ENCODE measurements around the gene CLDND2. TPM values are rescaled to one million over a fixed set of nuclear protein-coding genes. Genes with fewer than 3 reads are reported as not detected.

CLDND2 gene
- total and polyA plus RNA-seq, 4 donors = 0.22 to 3.0 TPM; not detected in 2

DNA sequence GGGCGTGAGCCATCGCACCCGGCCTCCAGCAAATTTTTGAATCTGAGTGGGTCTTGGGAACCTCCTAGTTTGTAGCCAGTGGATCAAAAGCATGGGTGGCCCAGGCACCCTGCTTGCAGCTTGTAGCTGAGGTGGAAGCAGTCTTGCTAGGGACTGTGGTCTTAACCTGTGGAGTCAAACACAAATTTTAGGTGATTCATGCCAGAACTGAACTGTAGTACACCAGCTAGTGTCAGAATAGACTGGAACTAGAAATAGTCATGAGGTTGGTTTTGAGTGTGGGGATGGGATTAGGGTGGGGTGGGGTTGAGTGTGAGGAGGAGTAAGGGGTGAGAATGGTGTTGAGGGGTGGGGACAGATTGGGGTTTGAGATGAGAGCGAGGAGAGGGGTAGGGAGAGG lies 13.2 kb upstream of the CLDND2 start:
- TF ChIP-seq HNF4G (IDR thresholded peaks at IDR 0.05) (no peak), EGR1 (IDR thresholded peaks at IDR 0.05; ENCODE audit: low read depth in 2 of 2) (no peak), SP1 (IDR thresholded peaks at IDR 0.05) (no peak), ZBTB33 (IDR thresholded peaks at IDR 0.05) (no peak), GABPA (IDR thresholded peaks at IDR 0.05 in 1 of 2, conservative IDR thresholded peaks at IDR 0.05 in 1 of 2) (no peak), ATF3 (IDR thresholded peaks at IDR 0.05) (no peak), CTCF (IDR thresholded peaks at IDR 0.05; ENCODE audit: low read depth, low read length, missing input control) (no peak), NR2F2 (IDR thresholded peaks at IDR 0.05) (no peak), JUND (IDR thresholded peaks at IDR 0.05) (no peak), TAF1 (conservative IDR thresholded peaks at IDR 0.05) (no peak), RXRA (IDR thresholded peaks at IDR 0.05) (no peak), FOXA2 (IDR thresholded peaks at IDR 0.05) (no peak), HNF4A (conservative IDR thresholded peaks at IDR 0.05) (no peak)
- no peaks in the 10 kb centered on the region for H3K27me3 ChIP-seq (ENCODE audit: control insufficient read depth in 4 of 4, insufficient read depth in 4 of 4, low read length in 3 of 4)
- no peaks in the 10 kb centered on the region for H3K36me3 ChIP-seq (ENCODE audit: control insufficient read depth in 4 of 4, insufficient read depth in 3 of 4, low read depth in 1 of 4, low read length in 3 of 4)
- no peak overlapping the region for H3K9ac ChIP-seq (ENCODE audit: low read depth in 1 of 2, low read length in 2 of 2)
- no peak for DNase-seq (ENCODE audit: low spot score)
- WGBS = 96% methylated on average over 4 of the region's 4 CpGs
- H3K4me3 ChIP-seq (ENCODE audit: low read depth in 1 of 3, low read length in 3 of 3) = no peak overlapping the region
- peaks cover 0 to 2% (median 0%) of the 10 kb centered on the region in 4 donors for H3K9me3 ChIP-seq (ENCODE audit: control insufficient read depth in 4 of 4, low read length in 3 of 4)
- no peaks in the 10 kb centered on the region for H3K4me1 ChIP-seq (ENCODE audit: control insufficient read depth in 4 of 4, insufficient read depth in 4 of 4, low read length in 3 of 4)
- no peak overlapping the region for H3K27ac ChIP-seq (ENCODE audit: low read depth in 1 of 2, low read length in 2 of 2)

- no peak for DNase-seq (ENCODE audit: low spot score)
- 94% methylated on average over 9 of the region's 9 CpGs for WGBS
- Histone ChIP-seq H3K36me3 (ENCODE audit: control insufficient read depth in 4 of 4, insufficient read depth in 3 of 4, low read depth in 1 of 4, low read length in 3 of 4) (no peaks in the 10 kb centered on the region), H3K27me3 (ENCODE audit: control insufficient read depth in 4 of 4, insufficient read depth in 4 of 4, low read length in 3 of 4) (no peaks in the 10 kb centered on the region), H3K9me3 (ENCODE audit: control insufficient read depth in 4 of 4, low read length in 3 of 4) (peaks cover 0 to 2% (median 0%) of the 10 kb centered on the region in 4 donors), H3K27ac (ENCODE audit: low read depth in 1 of 2, low read length in 2 of 2) (no peak overlapping the region), H3K4me3 (ENCODE audit: low read depth in 1 of 3, low read length in 3 of 3) (no peak overlapping the region), H3K4me1 (ENCODE audit: control insufficient read depth in 4 of 4, insufficient read depth in 4 of 4, low read length in 3 of 4) (no peaks in the 10 kb centered on the region), H3K9ac (ENCODE audit: low read depth in 1 of 2, low read length in 2 of 2) (no peak overlapping the region)
- TF ChIP-seq RXRA (IDR thresholded peaks at IDR 0.05) (no peak), EGR1 (IDR thresholded peaks at IDR 0.05; ENCODE audit: low read depth in 2 of 2) (no peak), TAF1 (conservative IDR thresholded peaks at IDR 0.05) (no peak), RAD21 (IDR thresholded peaks at IDR 0.05) (no peak), HNF4G (IDR thresholded peaks at IDR 0.05) (no peak), HNF4A (conservative IDR thresholded peaks at IDR 0.05) (no peak), SP1 (IDR thresholded peaks at IDR 0.05) (no peak), ATF3 (IDR thresholded peaks at IDR 0.05) (no peak), YY1 (IDR thresholded peaks at IDR 0.05) (no peak), NR2F2 (IDR thresholded peaks at IDR 0.05) (no peak), JUND (IDR thresholded peaks at IDR 0.05) (no peak), ZBTB33 (IDR thresholded peaks at IDR 0.05) (no peak), FOXA1 (IDR thresholded peaks at IDR 0.05) (no peak), CTCF (IDR thresholded peaks at IDR 0.05; ENCODE audit: low read depth, low read length, missing input control) (no peak), FOXA2 (IDR thresholded peaks at IDR 0.05) (no peak)
- TF ChIP-seq, protein P1, sequence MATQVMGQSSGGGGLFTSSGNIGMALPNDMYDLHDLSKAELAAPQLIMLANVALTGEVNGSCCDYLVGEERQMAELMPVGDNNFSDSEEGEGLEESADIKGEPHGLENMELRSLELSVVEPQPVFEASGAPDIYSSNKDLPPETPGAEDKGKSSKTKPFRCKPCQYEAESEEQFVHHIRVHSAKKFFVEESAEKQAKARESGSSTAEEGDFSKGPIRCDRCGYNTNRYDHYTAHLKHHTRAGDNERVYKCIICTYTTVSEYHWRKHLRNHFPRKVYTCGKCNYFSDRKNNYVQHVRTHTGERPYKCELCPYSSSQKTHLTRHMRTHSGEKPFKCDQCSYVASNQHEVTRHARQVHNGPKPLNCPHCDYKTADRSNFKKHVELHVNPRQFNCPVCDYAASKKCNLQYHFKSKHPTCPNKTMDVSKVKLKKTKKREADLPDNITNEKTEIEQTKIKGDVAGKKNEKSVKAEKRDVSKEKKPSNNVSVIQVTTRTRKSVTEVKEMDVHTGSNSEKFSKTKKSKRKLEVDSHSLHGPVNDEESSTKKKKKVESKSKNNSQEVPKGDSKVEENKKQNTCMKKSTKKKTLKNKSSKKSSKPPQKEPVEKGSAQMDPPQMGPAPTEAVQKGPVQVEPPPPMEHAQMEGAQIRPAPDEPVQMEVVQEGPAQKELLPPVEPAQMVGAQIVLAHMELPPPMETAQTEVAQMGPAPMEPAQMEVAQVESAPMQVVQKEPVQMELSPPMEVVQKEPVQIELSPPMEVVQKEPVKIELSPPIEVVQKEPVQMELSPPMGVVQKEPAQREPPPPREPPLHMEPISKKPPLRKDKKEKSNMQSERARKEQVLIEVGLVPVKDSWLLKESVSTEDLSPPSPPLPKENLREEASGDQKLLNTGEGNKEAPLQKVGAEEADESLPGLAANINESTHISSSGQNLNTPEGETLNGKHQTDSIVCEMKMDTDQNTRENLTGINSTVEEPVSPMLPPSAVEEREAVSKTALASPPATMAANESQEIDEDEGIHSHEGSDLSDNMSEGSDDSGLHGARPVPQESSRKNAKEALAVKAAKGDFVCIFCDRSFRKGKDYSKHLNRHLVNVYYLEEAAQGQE (IDR thresholded peaks at IDR 0.05) = no peak
- TF ChIP-seq, protein P2, sequence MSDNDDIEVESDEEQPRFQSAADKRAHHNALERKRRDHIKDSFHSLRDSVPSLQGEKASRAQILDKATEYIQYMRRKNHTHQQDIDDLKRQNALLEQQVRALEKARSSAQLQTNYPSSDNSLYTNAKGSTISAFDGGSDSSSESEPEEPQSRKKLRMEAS (IDR thresholded peaks at IDR 0.05) = no peak
Measured at GRCh38 chr19:51380379-51380778, 11.6 kb upstream of the CLDND2 start.
